Left cardiac atrium (tissue), 4 donors: ENCODE data around the gene KIAA0825. TPM values are rescaled to one million over a fixed set of nuclear protein-coding genes. Genes with fewer than 3 reads are reported as not detected.
"Not testable (repeated sequence)": the region's sequence is repeated elsewhere in the genome, so short reads cannot be mapped to it uniquely, and the experiment has no call there.

ENCODE experiments used
- ATAC-seq, 2 donors: fragments of 200-7000 bp; cut with Tn5 transposase; one replicate each; pipeline ENCODE4 v1.9.1; 2020; ENCODE audit warnings: mild to moderate bottlenecking in 2 of 2, moderate library complexity in 2 of 2
- DNase-seq: peaks from one replicate; pipeline ENCODE4 v3.0.0-alpha.2; 2020
- intact Hi-C, 2 donors: fragments of 100-400 bp; cut with DNase I; formaldehyde crosslinking; loops; one replicate each; pipeline versions ENCODE4 v1.14.1 to v1.15.1; 2022 to 2023
- total RNA-seq, 2 donors: library from RNA; stranded (reverse); fragmentation: NEBNext Ultra II Directional; extraction: Animal tissue kit (Norgen Biotek cat#: 25700); gene quantifications; one replicate each; pipeline ENCODE4 v1.2.1, GENCODE V29; 2021
- donor health status: DM: no; HTN: yes; CAD: no.
- donor health status: DM: no; HTN: yes; CAD: no; lungs with severe emphysema.
- donor health status: DM: yes; HTN: yes; CAD: no.
- donor health status: Dilated cardiomyopathy.

The KIAA0825 gene
- total RNA-seq, 2 donors from 2014 or later, result 2.2 to 3.0 TPM

GRCh38 chr5:94355811-94356210 lies 262.6 kb downstream of the KIAA0825 start:
- intact Hi-C loops, result no loop called here
- DNase-seq (no peak), ATAC-seq (no peak)

GRCh38 chr5:94354837-94355485 lies 263.4 kb downstream of the KIAA0825 start:
- DNase-seq, ATAC-seq, intact Hi-C loops: not testable (repeated sequence)

- intact Hi-C loops, result no loop called here
- ATAC-seq (no peak), DNase-seq (no peak)
Measured at GRCh38 chr5:94353605-94354004, 264.8 kb downstream of the KIAA0825 start.

GRCh38 chr5:94347130-94347529 lies 271.3 kb downstream of the KIAA0825 start:
- ATAC-seq (no peak), DNase-seq (no peak)
- intact Hi-C loops, result no loop called here

- intact Hi-C loops, result no loop called here
- ATAC-seq, result no peak
- no peak for DNase-seq
Measured at GRCh38 chr5:94345257-94345656, 273.1 kb downstream of the KIAA0825 start.

- ATAC-seq (no peak), DNase-seq (no peak)
- intact Hi-C loops, result no loop called here
Measured at GRCh38 chr5:94337617-94338016, 280.8 kb downstream of the KIAA0825 start.

- DNase-seq (no peak), ATAC-seq (no peak)
- intact Hi-C loops, result no loop called here
Measured at GRCh38 chr5:94335936-94336335, 282.5 kb downstream of the KIAA0825 start.

GRCh38 chr5:94329115-94329514 lies 289.3 kb downstream of the KIAA0825 start:
- intact Hi-C loops, result no loop called here
- ATAC-seq, result no peak
- no peak for DNase-seq

GRCh38 chr5:94326586-94326985 lies 291.8 kb downstream of the KIAA0825 start:
- no peak for DNase-seq
- intact Hi-C loops, result no loop called here
- no peak for ATAC-seq

GRCh38 chr5:94316916-94317838 lies 301.2 kb downstream of the KIAA0825 start:
- intact Hi-C loops, result no loop called here
- ATAC-seq (no peak), DNase-seq (no peak)

GRCh38 chr5:94314460-94315131 lies 303.8 kb downstream of the KIAA0825 start:
- ATAC-seq (peak in 1 of 2 donors; percentile 23), DNase-seq (no peak)
- intact Hi-C loops, result no loop called here

- DNase-seq (no peak), ATAC-seq (no peak)
- intact Hi-C loops, result no loop called here
Measured at GRCh38 chr5:94313696-94314095, 304.7 kb downstream of the KIAA0825 start.

- intact Hi-C loops, result no loop called here
- no peak for DNase-seq
- ATAC-seq, result no peak
Measured at GRCh38 chr5:94313188-94313587, 305.2 kb downstream of the KIAA0825 start.

GRCh38 chr5:94312298-94312697 lies 306.1 kb downstream of the KIAA0825 start:
- ATAC-seq, result no peak
- intact Hi-C loops, result no loop called here
- no peak for DNase-seq

GRCh38 chr5:94310833-94311232 lies 307.6 kb downstream of the KIAA0825 start:
- intact Hi-C loops, result no loop called here
- DNase-seq (no peak), ATAC-seq (no peak)

- ATAC-seq (no peak), DNase-seq (no peak)
- intact Hi-C loops, result no loop called here
Measured at GRCh38 chr5:94309141-94309540, 309.3 kb downstream of the KIAA0825 start.

- intact Hi-C loops, result no loop called here
- ATAC-seq, result no peak
- no peak for DNase-seq
Measured at GRCh38 chr5:94308442-94308841, 310.0 kb downstream of the KIAA0825 start.

- ATAC-seq (no peak), DNase-seq (no peak)
- intact Hi-C loops, result no loop called here
Measured at GRCh38 chr5:94304146-94304545, 314.3 kb downstream of the KIAA0825 start.

- ATAC-seq (no peak), DNase-seq (no peak)
- intact Hi-C loops, result no loop called here
Measured at GRCh38 chr5:94288937-94289336, 329.5 kb downstream of the KIAA0825 start.

- ATAC-seq (no peak), DNase-seq (no peak)
- intact Hi-C loops, result no loop called here
Measured at GRCh38 chr5:94285984-94286383, 332.4 kb downstream of the KIAA0825 start.
